SKM-1 (cell line): ENCODE data around the gene TERT.
"Not testable (repeated sequence)": the region's sequence is repeated elsewhere in the genome, so short reads cannot be mapped to it uniquely, and the experiment has no call there.

ENCODE experiments used
- DNase-seq: peaks from one replicate; lab custom pipeline; 2025; ENCODE audit not compliant: unreplicated experiment; lab: John Stamatoyannopoulos, UW

TERT gene

DNA sequence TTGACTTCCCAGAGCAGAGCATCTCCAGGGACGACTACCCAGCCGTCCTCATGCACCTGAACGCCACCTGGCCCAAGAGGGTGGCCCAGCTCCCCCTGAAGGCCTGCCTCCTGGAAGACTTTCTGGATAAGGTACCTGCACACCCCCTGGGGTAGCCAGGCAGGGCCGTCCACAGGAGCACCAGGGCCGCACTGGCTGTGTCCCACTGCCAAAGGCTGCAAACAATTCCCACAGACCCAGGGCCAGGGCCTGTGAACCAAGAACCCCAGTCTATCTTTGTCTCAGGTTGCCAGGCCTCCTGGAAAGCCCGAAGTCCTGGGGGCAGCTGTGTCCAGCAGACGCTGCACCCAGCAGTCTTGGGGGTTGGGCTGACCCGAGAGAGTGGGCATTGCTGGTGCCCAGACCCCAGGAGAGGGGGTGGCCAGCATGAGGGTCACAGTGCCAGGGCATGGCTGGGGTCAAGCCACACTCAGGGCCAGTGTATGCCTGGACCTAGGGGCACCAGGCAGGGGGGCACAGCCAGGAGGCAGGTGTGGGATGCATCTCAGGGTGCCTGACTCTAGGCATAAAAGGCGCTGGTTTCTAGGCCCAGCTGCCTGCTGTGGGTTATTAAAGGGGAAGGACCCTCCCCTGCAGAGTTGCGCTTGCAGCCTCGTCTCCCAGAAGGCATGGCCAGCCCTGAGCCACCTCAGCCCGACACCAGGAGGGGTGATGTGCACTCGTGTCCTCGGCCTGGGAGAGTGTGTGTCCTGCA lies 52.0 kb downstream of the TERT start:
- DNase-seq: no peak

DNA sequence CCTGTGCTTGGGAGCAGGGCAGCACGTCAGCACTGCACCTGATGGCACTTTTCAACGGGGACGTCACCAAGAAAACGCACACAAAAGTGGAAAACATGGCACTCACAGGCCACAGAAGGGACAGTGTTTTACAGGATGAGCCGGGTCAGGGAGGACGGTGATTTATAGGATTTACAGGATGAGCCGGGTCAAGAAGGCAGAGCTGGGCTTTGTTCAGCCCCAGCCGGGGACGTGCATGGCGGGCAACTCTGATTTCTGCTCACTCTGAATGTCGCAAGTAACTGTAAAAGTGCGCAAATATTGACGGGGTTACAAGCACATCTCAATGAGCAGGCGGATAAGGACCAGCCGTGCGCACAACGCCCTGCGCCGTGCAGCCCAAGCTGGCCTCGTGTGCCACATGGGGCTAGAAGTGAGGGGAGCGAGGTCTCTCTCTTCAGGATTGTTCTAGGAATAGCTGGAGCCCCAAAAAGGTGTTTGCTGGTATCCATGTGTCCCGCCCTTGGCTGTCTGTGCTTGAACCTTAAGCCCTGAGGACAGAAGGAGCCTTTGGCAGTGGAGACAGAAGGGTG lies 53.3 kb downstream of the TERT start:
- DNase-seq: no peak

DNA sequence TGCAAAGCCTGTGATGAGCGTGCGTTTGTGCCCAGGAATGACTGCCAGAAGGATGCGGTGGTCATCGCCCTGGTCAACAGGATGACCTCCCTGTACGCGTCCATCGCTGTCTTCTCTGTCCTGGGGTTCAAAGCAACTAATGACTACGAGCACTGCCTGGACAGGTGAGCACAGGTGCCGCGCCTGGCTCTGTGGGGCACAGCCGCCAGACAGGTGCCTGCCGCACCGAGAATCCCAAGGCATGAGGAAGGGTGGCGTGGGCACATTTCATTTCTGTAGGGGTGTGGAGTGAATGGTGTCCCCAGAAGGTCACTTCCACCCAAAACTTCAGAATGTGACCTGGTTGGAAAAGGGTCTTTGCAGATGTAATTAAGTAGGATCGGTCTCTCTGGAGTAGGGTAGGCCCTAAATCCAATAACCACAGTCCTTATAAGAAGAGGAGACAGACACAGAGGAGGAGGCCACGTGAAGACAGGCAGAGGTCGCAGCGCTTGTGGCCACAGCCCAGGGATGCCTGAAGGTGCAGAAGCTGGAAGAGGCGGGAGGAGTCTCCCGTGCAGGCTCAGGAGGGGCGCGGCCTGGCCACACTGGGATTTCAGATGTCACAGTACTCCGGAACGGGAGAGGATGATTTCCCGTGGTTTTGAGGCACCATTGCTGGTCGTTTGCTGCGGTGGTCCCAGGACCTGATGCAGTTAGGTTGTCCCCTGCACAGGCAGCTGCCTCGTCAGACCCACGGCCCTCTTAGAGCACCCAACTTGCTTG lies 54.2 kb downstream of the TERT start:
- DNase-seq: no peak

DNA sequence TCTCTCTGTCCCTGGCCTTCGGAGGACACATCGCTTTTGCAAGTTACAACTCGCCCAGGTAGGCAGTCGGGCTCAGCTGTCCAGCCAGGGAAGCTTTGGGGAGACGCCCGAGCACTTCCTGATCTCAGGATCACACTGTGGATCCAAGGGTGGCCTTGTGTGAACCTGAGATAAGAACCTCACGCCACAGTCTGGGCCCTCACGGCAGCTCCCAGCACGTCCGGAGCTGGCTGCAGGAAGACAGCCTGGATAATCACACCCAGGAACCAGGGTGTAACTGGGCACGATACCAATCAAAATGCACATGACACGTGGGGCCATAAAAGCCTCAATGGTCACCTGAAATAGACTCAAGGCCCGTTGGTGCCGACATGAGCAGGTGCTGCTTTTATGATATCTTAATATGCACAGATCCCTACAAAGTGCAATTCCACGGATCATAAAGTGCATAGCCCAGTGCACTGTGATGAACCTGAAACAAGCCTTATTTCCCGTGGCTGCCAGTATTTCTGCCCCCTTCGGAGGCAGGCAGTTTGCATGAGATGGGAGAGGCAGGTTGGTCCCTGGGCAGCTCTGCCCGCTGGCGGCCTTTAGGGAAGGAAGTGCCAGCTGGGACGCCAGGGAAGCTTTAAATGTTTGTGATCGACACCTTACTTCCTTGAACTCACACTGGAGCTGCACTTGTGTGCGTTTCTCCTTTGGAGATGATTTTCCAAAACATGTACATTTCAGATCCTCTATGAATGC lies 55.2 kb downstream of the TERT start:
- DNase-seq: no peak

DNA sequence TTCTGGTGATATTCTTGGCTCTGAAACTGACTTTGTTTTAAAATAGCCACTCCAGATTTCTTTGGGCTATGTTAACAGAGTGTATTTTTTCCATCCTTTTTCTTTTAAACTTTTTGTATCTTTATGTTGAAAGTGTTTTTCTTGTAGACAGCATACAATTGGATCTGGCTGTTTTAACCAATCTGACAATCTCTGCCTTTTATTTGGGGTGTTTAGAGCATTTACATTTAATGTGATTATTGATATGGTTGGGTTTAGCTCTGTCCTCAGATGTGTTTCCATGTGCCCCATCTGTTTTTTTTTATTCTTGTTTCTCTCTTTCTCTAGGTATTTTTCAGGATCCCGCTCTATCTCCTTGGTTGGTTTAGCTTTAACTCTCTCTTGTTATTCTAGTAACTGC lies 59.0 kb downstream of the TERT start:
- DNase-seq: no peak

DNA sequence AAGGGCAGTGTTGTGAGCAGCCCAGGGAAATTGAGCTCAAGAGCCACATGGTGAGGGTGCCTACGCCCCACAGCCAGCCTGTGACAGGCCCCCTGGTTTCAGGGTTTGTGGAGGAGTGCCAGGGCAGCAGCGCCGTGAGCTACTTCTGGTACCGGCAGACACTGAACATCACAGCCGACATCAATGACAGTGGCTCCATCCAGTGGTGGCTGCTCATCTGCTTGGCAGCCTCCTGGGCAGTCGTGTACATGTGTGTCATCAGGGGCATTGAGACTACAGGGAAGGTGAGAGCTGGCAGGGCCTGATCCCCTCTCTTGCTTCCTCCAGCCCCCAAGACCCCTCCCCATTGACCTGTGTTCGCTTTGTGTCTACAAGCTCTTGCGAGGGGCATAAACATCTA lies 59.5 kb downstream of the TERT start:
- no peak for DNase-seq

DNA sequence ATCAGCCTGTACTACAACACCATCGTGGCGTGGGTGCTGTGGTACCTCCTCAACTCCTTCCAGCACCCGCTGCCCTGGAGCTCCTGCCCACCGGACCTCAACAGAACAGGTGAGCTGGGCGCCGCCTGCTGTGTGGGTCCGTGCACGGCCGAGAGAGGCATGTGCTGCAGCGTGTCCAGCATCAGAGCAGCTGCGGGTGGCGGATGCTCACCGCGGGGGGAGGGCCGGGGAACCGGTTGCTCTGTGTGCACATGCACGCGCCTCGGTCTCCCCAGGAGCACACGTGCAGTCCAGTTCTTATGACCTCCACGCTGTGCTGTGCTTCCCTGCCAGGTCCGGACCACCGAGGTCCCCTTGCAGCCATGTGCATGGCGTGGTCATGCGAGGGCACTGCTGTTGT lies 62.1 kb downstream of the TERT start:
- no peak for DNase-seq

DNA sequence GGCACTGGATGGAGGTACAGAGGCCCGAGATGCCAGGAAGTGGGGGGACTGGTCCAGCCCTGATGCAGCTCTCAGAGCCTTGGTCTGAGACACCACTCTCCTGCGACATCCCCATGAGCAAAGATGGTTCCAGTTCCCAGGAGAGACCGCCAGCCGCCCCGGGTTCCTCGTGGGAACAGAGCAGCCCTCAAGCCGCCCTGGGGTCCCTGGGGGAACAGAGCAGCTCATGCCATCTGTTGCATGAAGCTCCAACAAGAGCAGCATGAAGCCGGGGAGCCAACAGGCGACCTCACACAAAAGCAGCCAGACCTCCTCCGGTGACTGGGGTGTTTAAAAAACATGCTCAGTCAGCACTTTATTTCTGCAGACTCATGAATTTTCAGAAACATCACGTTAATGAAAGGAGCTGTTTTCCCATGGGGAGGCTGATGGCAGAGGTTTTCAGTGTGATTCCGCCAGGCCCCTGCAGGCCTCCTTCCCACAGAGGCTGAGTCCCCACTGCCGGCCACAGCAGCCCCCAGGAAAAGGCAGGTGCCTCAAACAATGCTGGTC lies 63.4 kb downstream of the TERT start:
- DNase-seq: no peak

DNA sequence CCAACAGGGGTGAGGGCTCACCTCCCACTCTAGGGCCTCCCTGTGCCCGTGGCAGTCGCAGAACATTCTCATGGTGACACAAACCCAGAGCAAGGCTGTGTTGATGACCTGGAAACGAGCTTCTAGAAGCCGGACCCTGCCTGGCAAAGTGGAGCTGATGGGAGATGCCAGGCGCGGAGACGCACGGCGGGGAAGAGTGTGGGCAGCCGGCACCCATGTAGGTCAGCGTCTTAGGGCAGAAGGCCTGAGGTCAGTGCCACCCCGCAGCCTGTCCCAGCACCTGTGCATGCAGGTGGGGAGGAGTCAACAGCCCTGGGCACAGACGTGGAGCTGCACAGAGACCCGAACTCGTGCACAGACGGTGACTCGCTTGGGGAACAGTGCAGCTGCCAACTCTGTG lies 64.3 kb downstream of the TERT start:
- no peak for DNase-seq

DNA sequence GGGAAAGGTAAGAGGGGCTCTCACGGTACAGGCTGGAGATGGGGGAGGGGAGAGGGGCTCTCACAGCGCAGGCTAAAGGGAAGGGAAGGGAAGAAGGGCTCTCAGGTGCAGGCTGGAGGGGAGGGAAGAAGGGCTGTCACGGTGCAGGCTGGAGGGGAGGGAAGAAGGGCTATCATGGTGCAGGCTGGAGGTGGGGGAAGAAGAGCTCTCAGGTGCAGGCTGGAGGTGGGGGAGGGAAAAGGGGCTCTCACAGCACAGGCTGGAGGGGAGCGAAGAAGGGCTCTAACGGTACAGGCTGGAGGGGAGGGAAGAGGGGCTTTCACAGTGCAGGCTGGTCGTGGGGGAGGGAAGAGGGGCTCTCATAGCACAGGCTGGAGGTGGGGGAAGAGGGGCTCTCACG lies 65.0 kb downstream of the TERT start:
- no peak for DNase-seq

DNA sequence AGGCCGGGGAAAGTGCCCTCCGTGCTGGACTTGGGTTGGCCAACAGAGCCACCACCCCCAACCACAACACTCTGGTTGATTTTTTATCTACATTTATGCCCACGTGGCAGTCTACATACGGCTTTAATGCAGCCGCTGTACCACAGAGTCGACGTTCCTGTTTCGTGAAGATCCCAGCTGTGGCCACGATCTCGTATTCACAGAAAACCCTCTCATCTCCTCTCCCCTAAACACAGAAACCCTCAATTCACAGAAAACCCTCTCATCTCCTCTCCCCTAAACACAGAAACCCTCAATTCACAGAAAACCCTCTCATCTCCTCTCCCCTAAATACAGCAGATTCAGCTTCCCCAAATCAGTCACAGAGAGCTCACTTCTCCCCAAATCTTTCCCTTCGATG lies 65.8 kb downstream of the TERT start:
- not testable (repeated sequence) for DNase-seq

DNA sequence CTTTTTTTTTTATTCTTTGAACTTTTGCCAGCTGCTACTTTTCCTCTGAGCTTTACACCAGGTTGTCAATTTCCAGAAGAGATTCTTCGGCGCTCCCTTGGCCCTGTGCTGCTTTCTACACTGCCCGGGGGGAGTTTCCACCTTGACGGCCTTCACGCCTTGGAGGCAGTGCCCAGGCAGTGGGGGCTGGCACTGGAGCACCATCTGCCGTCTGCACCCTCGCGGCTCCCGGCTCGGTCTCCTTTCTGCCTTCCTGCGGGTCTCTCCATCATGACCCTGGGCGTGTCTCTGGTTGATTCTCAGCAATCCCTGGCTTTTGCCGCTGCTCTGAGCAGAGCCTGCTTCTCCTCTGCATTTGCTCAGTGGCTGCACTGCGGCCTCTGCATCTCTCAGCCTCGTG lies 66.7 kb downstream of the TERT start:
- DNase-seq: no peak

DNA sequence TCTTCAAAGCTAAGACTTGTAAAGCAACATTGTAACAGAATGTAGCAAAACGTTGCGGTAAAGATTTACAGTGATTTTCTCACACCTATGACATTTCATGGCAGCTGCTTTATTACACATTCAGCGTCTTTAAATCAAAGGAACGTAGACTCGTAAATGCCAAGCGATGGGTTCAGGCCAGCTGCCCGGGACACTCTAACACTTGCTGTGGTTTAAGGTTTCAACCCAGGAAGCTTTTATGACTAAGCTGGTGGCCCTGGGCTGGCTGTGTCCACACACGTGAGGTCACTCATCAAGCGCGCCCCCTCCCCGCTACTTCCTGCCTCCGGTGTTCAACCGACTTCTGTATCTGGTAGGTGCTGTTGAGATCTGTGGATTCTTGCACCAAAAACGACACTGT lies 67.2 kb downstream of the TERT start:
- DNase-seq: no peak

DNA sequence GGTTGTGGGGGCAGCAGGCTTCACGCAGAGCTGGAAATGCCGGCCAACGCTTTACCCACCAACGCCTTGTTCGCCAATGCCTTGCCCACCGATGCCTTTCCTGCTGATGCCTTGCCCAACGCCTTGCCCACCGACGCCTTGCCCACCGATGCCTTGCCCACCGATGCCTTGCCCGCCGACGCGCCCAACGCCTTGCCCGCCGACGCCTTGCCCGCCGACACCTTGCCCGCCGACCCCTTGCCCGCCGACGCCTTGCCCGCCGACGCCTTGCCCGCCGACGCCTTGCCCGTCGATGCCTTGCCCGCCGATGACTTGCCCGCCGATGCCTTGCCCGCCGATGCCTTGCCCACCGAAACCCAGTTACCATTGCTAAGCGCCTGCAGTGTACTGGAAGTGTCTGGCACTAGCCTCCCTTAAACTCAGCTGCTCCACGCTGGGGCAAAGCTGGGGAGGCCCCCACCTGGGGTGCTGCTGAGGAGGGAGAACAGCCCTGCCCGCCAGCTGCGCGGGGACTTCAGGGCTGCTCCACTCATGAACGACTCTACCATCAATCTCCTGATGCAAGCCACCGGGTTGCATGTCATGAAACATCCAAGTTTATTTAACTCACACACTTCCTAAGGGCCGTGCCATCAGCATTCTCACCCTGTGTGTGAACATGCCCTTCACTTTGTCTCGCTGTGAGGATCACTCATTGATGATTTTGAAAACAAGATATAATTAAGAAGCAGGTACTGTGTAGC lies 67.9 kb downstream of the TERT start:
- no peak for DNase-seq

DNA sequence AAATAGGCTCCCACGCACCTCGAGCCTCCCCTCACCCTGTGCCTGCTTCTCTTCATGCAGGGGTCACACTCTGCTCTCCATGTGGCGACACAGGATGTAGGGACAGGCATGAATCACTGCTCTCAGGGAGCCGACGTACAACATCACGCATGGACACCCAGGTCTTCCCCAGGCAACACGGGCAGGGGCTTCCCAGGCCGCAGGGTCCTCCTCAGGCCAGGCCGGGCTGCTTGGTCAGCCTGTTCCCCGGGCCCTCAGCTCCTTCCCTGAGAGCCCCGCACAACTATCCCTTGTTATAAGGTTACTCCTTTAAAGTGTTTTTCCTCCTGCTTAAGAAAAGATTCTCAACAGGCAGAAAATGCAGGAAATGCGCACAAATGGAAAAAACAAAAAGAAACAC lies 68.6 kb downstream of the TERT start:
- no peak for DNase-seq

DNA sequence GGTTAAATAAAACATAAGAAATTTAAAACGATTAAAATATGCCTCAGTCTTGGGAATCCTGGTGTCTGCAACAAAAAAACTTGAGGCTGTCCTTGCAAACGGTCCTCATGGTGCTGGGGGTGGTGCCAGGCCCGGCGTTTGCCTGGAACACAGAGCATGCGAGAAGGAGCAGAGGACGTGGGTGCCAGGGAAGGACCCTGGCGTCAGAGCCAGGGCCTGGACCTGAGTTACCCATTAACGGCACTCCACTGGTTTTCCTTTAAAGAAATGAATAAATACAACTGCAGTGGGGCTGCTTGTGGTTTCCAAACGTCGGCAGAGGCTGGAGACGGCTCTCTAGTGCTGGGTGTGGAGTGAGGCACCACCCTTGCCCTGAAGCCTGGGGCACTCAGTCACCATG lies 69.8 kb downstream of the TERT start, which contains the start of gene SLC6A18:
TSS of gene SLC6A18 (plus strand) at position 301 of the 400 bp plus-strand sequence. CDS start at position 398, 97 bp downstream.
- no peak for DNase-seq

DNA sequence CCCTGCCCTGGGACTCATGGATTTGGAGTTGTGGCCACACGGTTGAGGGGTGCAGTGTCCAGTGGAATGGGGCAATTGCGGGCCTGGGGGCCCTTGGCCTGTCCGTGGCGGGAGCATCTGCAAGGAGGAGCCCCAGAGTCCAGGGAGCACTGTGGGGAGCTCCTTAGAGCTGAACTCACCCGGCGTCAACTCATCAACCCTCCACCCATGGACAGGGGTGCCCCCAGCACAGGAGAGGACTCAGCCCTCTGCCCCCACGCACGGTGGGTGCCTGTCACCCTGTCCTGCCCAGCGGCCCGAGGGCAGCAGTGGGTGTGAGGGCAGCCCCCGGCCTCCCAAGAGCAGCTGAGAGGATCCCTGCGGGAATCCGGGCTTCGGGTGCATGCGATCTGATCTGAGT lies 70.2 kb downstream of the TERT start:
- DNase-seq: no peak

DNA sequence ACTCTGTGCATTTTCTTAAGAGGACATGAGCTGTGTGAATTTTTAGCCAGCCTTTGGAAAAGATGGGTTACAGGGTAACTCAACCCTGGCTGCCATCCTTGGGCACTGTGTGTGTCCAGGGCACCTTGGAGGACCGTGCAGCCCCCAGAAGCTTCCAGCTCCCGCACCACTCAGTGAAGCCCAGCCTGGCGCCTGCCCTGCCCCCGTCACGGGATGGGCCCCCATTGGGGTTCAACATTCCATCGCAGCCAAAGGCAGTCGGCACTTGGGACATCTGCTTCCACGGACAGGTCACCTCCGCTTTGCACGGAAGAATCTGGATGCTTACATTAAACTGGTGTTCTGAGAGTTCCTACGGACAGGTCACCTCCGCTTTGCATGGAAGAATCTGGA lies 71.6 kb downstream of the TERT start:
- DNase-seq: no peak

DNA sequence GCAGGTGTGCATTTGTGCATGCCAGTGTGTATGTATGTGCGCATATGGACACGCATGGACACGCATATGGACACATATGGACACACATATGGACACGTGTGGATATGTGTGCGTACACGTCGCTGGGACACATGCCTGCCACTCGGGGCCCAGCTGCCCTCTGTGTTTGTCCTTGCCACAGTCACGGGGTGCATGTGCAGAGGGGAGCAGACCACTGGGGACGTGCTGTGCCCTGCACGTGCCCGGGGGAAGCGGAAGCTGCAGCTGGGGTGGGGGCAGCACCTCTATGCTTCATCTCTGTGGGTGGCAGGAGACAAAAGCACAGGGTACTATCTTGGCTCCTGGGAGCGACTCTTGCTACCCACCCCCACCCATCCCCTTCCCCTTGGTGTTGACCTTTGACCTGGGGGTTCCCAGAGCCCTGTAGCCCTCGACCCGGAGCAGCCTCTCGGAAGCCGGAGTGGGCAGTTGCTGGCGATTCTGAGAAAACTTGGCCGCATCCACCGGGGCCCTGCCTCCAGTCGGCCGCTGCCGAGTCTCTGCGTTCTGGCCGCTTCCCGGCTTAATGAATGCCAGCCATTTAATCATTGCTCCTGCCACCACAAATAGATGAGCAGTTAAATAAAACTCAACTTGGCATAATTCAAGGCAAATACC lies 72.1 kb downstream of the TERT start:
- DNase-seq: no peak

DNA sequence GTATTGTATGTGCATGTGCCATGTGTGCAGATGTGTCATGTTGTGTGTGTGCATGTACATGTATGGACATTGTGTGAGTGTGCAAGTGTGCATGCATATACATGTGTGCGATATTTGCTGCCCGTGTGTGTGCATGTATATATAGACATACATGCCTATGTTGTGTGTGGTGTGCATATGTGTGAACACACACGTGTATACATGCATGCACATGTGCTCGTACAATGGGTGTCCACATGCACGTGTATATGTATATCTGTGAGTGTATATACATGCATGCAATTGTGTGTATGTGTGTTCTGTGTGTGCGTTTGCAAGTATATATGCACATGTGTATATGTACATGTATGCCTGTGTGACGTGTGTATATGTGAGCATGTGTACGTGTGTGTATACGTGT lies 72.7 kb downstream of the TERT start:
- no peak for DNase-seq
